Panc1 (cell line): ENCODE results near the gene PSMA2. TPM values are rescaled to one million over a fixed set of nuclear protein-coding genes. Genes with fewer than 3 reads are reported as not detected.

Source experiments
- ATAC-seq: fragments of 200-7000 bp; cut with Tn5 transposase; 2 replicates; pipeline ENCODE4 v1.9.1; 2020; ENCODE audit warnings: mild to moderate bottlenecking, moderate library complexity
- BruUV-seq: library from RNA; stranded (reverse); fragments of 400-500 nt; replicated peaks from 2 replicates; lab custom pipeline; 2021; lab: Mats Ljungman, UMichigan
- CTCF ChIA-PET: fragments of 300-600 bp; sonication (Branson Sonifier 250); formaldehyde crosslinking; loops from one replicate; lab custom pipeline; 2022; ENCODE audit warnings: antibody characterized with exemption; lab: Charles Lee
- POLR2A ChIA-PET: fragments of 300-600 bp; sonication (Branson Sonifier 250); formaldehyde crosslinking; loops from one replicate; lab custom pipeline; 2022; ENCODE audit warnings: antibody characterized with exemption; lab: Charles Lee
- DNase-seq: peaks from one replicate; pipeline ENCODE4 v3.0.0-alpha.2; 2010; ENCODE audit warnings: low read depth, low spot score
- H3K27ac ChIP-seq: 2 replicates; pipeline ENCODE4 v1.5.1; 2011; ENCODE audit warnings: mild to moderate bottlenecking, low read length, inconsistent platforms
- H3K27me3 ChIP-seq: fragments of 200-500 bp; sonication (Bioruptor generic); 2 replicates; pipeline ENCODE4 v1.6.0; 2014; ENCODE audit warnings: low read length, inconsistent platforms; ENCODE audit not compliant: control insufficient read depth, insufficient read depth
- H3K36me3 ChIP-seq: fragments of 200-500 bp; sonication (Bioruptor generic); 2 replicates; pipeline ENCODE4 v1.5.1; 2014; ENCODE audit warnings: inconsistent platforms, mild to moderate bottlenecking, low read length, moderate library complexity; ENCODE audit not compliant: control insufficient read depth, insufficient read depth
- H3K4me1 ChIP-seq: 2 replicates; pipeline ENCODE4 v1.5.1; 2011; ENCODE audit warnings: inconsistent platforms, mild to moderate bottlenecking, low read length, moderate library complexity; ENCODE audit not compliant: control insufficient read depth, insufficient read depth
- H3K4me3 ChIP-seq, 2 experiments: 2 replicates each; pipeline ENCODE4 v1.5.1; 2011 to 2012; ENCODE audit warnings: low read depth in 2 of 2, low read length in 2 of 2, mild to moderate bottlenecking in 2 of 2, inconsistent platforms in 1 of 2, moderate library complexity in 1 of 2
- H3K9me3 ChIP-seq: fragments of 200-500 bp; sonication (Bioruptor generic); 2 replicates; pipeline ENCODE4 v1.5.1; 2014; ENCODE audit warnings: low read depth, mild to moderate bottlenecking, inconsistent platforms, low read length, moderate library complexity; ENCODE audit not compliant: control insufficient read depth, insufficient read depth
- POLR2AphosphoS5 ChIP-seq: IDR thresholded peaks from 2 replicates; pipeline ENCODE4 v1.6.1; 2012; ENCODE audit warnings: mild to moderate bottlenecking, low read depth, low read length, moderate library complexity
- REST ChIP-seq, 2 experiments: IDR thresholded peaks; 2 replicates each; pipeline ENCODE4 v1.6.1; 2011 to 2012; ENCODE audit warnings: low read depth in 2 of 2, control low read depth in 1 of 2, low read length in 1 of 2, mild to moderate bottlenecking in 1 of 2, moderate library complexity in 1 of 2; ENCODE audit not compliant: insufficient read depth in 1 of 2
- SIN3A ChIP-seq: IDR thresholded peaks from 2 replicates; pipeline ENCODE4 v1.6.1; 2012; ENCODE audit warnings: low read depth, mild to moderate bottlenecking, low read length, moderate library complexity, borderline replicate concordance; ENCODE audit not compliant: insufficient read depth
- TCF7L2 ChIP-seq: IDR thresholded peaks from 2 replicates; pipeline ENCODE4 v1.6.1; 2011; ENCODE audit warnings: mild to moderate bottlenecking, low read depth, low read length, inconsistent platforms
- in situ Hi-C: cut with HindIII; loops from 2 replicates; pipeline ENCODE4 v1.10.0; 2016; ENCODE audit warnings: low sequenced_read_pairs, low pct_unique_long_range_greater_than_20kb
- intact Hi-C: fragments of 100-400 bp; cut with micrococcal nuclease; formaldehyde crosslinking; loops from one replicate; pipeline ENCODE4 v1.10.0; 2022; ENCODE audit not compliant: unreplicated experiment
- total RNA-seq: library from RNA; stranded (reverse); gene quantifications from one replicate; pipeline ENCODE4 v1.2.1, GENCODE V29; 2021; ENCODE audit not compliant: unreplicated experiment
- TF ChIP-seq, protein P1 (sequence below): fragments of 450-650 bp; IDR thresholded peaks from 2 replicates; pipeline ENCODE4 v1.5.1; 2017; ENCODE audit warnings: mild to moderate bottlenecking

PSMA2 gene
- total RNA-seq, 1 experiment from 2014 or later: 180 TPM

DNA sequence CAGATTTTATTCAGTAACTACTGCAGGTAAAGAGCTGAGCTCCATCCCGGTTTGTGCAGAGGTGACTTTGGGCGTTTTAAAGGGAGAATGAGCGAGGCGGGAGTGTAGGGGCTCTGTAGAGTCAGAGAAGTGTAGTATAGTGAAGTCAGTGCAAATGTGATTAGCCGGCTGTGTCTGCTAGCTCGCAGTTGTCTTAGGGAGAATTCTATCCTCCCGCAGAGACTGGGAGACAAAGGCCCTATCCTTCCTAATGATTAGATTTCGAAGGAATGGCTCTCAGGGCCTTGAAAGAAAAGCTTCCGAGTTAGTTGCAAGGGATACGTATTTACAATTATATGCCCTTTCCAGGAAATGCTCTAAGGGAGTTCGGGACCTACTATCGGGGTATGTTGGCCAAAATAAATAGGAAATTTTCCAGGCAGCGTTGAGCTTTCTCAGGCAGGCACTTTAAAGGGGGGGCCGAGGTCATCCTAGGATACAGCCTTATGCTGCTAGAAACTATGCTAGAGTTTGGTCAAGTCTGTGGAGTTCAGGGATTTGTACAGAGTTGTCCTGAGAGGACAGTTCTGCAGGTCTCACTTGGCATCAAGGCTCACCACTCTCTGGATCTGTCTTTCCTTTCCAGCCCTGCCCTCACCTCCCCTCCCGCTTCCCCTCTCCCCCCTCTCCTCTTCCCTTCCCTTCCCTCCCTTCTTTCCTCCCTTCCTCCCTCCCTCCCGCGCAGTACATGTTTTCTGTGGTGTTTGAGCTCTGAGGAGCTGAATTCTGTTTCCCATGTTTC is 1.0 kb upstream of the PSMA2 start:
- no peaks in the 10 kb centered on the region for H3K9me3 ChIP-seq
- no TSS peak for BruUV-seq
- H3K36me3 ChIP-seq: peaks cover 41% of the 10 kb centered on the region
- H3K27me3 ChIP-seq: no peaks in the 10 kb centered on the region
- POLR2A ChIA-PET: interaction anchor here (0.6 to 0.7 kb wide), 3 partner anchors 51 to 782 kb away, joined by 3 to 16 read pairs (median 4); no protein-coding TSS in a partner anchor
- ATAC-seq (peak; percentile 28; the same call in 1 of the 2 replicates), DNase-seq (no peak)
- H3K4me3 ChIP-seq: peak overlapping the region; percentile 94 to 95
- CTCF ChIA-PET: interaction anchor here (0.6 to 0.8 kb wide), 3 partner anchors 8 to 906 kb away, joined by 3 to 10 read pairs (median 4); no protein-coding TSS in a partner anchor
- intact Hi-C loops (no loop called here), in situ Hi-C loops (no loop called here)
- TF ChIP-seq POLR2AphosphoS5: no peak
- TF ChIP-seq, protein P1, sequence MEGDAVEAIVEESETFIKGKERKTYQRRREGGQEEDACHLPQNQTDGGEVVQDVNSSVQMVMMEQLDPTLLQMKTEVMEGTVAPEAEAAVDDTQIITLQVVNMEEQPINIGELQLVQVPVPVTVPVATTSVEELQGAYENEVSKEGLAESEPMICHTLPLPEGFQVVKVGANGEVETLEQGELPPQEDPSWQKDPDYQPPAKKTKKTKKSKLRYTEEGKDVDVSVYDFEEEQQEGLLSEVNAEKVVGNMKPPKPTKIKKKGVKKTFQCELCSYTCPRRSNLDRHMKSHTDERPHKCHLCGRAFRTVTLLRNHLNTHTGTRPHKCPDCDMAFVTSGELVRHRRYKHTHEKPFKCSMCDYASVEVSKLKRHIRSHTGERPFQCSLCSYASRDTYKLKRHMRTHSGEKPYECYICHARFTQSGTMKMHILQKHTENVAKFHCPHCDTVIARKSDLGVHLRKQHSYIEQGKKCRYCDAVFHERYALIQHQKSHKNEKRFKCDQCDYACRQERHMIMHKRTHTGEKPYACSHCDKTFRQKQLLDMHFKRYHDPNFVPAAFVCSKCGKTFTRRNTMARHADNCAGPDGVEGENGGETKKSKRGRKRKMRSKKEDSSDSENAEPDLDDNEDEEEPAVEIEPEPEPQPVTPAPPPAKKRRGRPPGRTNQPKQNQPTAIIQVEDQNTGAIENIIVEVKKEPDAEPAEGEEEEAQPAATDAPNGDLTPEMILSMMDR: no peak
- TF ChIP-seq SIN3A: no peak
- TF ChIP-seq TCF7L2: no peak
- TF ChIP-seq REST (IDR thresholded peaks at IDR 0.05; ENCODE audit: insufficient read depth in 1 of 2, low read depth in 2 of 2, low read length in 1 of 2): no peak
- peak overlapping the region; percentile 97 for H3K27ac ChIP-seq
- peaks cover 27% of the 10 kb centered on the region for H3K4me1 ChIP-seq

DNA sequence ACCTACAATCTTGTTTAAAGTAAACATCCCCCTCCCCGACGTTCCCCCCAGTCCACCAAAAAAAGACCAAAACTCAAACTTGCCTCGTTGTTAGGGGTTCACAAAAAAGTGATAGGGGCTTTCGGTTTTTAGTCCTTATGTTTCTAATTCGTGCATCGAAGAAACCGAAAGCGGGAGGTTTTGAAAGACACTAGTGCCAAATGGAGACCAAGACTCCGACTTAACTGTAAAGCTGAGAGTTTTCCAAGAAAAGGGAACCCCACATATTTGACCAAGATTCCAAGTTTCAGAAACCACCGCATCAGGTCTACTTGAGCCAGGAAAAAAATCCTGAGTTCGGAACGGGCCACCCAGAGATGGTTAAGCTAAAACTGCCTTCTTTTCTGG is 534 bp downstream of the PSMA2 start:
- H3K27ac ChIP-seq: peak overlapping the region; percentile 97
- H3K36me3 ChIP-seq: peaks cover 35% of the 10 kb centered on the region
- DNase-seq (no peak), ATAC-seq (no peak)
- intact Hi-C loops: no loop called here
- TF ChIP-seq POLR2AphosphoS5: no peak
- no peak for TF ChIP-seq REST (IDR thresholded peaks at IDR 0.05; ENCODE audit: insufficient read depth in 1 of 2, low read depth in 2 of 2, low read length in 1 of 2)
- no peak for TF ChIP-seq SIN3A
- TF ChIP-seq TCF7L2: no peak
- TF ChIP-seq, protein P1: no peak
- no peaks in the 10 kb centered on the region for H3K27me3 ChIP-seq
- no peaks in the 10 kb centered on the region for H3K9me3 ChIP-seq
- ChIA-PET CTCF (interaction anchor here (1.0 to 1.5 kb wide), 2 partner anchors 547 to 991 kb away, joined by 3 to 5 read pairs; no protein-coding TSS in a partner anchor), POLR2A (interaction anchor here (0.6 kb wide), 2 partner anchors 325 to 533 kb away, joined by 4 to 7 read pairs; no protein-coding TSS in a partner anchor)
- in situ Hi-C loops: no loop called here
- peaks cover 27% of the 10 kb centered on the region for H3K4me1 ChIP-seq
- H3K4me3 ChIP-seq: peak overlapping the region; percentile 94 to 95
- BruUV-seq: no TSS peak
